GM12878 (cell line): ENCODE results near the gene EPB41L2. TPM values are rescaled to one million over a fixed set of nuclear protein-coding genes. Genes with fewer than 3 reads are reported as not detected.
"Not testable (repeated sequence)": the region's sequence is repeated elsewhere in the genome, so short reads cannot be mapped to it uniquely, and the experiment has no call there.

Source experiments
- ATAC-seq: fragments of 200-7000 bp; cut with Tn5 transposase; 3 replicates; pipeline ENCODE4 v1.9.1; 2020; ENCODE audit warnings: mild to moderate bottlenecking, moderate library complexity
- BruUV-seq: library from RNA; stranded (reverse); fragments of 400-500 nt; replicated peaks from 2 replicates; lab custom pipeline; 2021; lab: Mats Ljungman, UMichigan
- CTCF ChIA-PET: fragments of 300-600 bp; sonication (Branson Sonifier 250); formaldehyde crosslinking; extraction: SDS; loops from one replicate; lab custom pipeline; 2021; ENCODE audit warnings: inconsistent platforms; lab: Yijun Ruan, JAX
- POLR2A ChIA-PET: fragments of 350-600 bp; formaldehyde crosslinking; extraction: SDS; loops from one replicate; lab custom pipeline; 2021; ENCODE audit warnings: inconsistent platforms; lab: Charles Lee
- RAD21 ChIA-PET: fragments of 300-600 bp; sonication (Branson Sonifier 250); formaldehyde crosslinking; loops from one replicate; lab custom pipeline; 2023; ENCODE audit warnings: antibody characterized with exemption; ENCODE audit not compliant: unreplicated experiment; lab: Charles Lee
- SMC1A ChIA-PET: fragments of 300-600 bp; sonication (Branson Sonifier 250); formaldehyde crosslinking; loops from one replicate; lab custom pipeline; 2023; ENCODE audit not compliant: unreplicated experiment, uncharacterized antibody; lab: Charles Lee
- DNase-seq: peaks from one replicate; pipeline ENCODE4 v3.0.0-alpha.2; 2011; ENCODE audit warnings: low read depth, low spot score
- FAIRE-seq: peaks from 3 replicates; lab custom pipeline; 2011; peaks lifted over from hg19 to GRCh38; lab: Jason Lieb, UNC
- H2AFZ ChIP-seq: 2 replicates; pipeline ENCODE4 v1.6.0; 2011; ENCODE audit warnings: low read depth, low read length, control low read depth; ENCODE audit not compliant: control insufficient read depth
- H3K27ac ChIP-seq: 2 replicates; pipeline ENCODE4 v1.5.1; 2011; ENCODE audit warnings: control low read depth; ENCODE audit not compliant: control insufficient read depth, insufficient read depth
- H3K27me3 ChIP-seq, 2 experiments: replicated peaks in 1 of 2; 2 replicates each; pipeline versions ENCODE4 v1.6.0 to v1.6.1; 2011; ENCODE audit warnings: low read length in 1 of 2; ENCODE audit not compliant: control insufficient read depth in 2 of 2, insufficient read depth in 2 of 2
- H3K36me3 ChIP-seq, 2 experiments: 2 replicates each; pipeline ENCODE4 v1.5.1; 2011; ENCODE audit warnings: low read length in 1 of 2; ENCODE audit not compliant: control insufficient read depth in 2 of 2, insufficient read depth in 2 of 2
- H3K4me1 ChIP-seq: 2 replicates; pipeline ENCODE4 v1.6.1; 2011; ENCODE audit warnings: mild to moderate bottlenecking, low read length, moderate library complexity, mixed read lengths; ENCODE audit not compliant: control insufficient read depth, insufficient read depth
- H3K4me2 ChIP-seq: 2 replicates; pipeline ENCODE4 v1.6.0; 2011; ENCODE audit warnings: control low read depth; ENCODE audit not compliant: control insufficient read depth, insufficient read depth
- H3K4me3 ChIP-seq: fragments of 200-600 bp; sonication (generic); 2 replicates; pipeline ENCODE4 v1.5.1; 2016
- H3K79me2 ChIP-seq: 2 replicates; pipeline ENCODE4 v1.6.0; 2011; ENCODE audit warnings: low read length; ENCODE audit not compliant: control insufficient read depth, insufficient read depth
- H3K9ac ChIP-seq: 2 replicates; pipeline ENCODE4 v1.8.0; 2011; ENCODE audit warnings: low read length, control low read depth, mixed read lengths; ENCODE audit not compliant: control insufficient read depth, insufficient read depth
- H3K9me3 ChIP-seq: replicated peaks from 3 replicates; pipeline ENCODE4 v1.5.1; 2011; ENCODE audit warnings: mild to moderate bottlenecking, low read length; ENCODE audit not compliant: control insufficient read depth, insufficient read depth
- H4K20me1 ChIP-seq: 2 replicates; pipeline ENCODE4 v1.6.0; 2011; ENCODE audit not compliant: control insufficient read depth, insufficient read depth
- HDAC6 ChIP-seq: fragments of 200-600 bp; sonication (generic); IDR thresholded peaks from one replicate; pipeline ENCODE4 v1.8.0; 2017; ENCODE audit warnings: antibody characterized with exemption; ENCODE audit not compliant: unreplicated experiment
- WGBS: methylation state at CpG from one replicate; pipeline ENCODE4 v1.1.6; 2016; ENCODE audit warnings: low lambda C conversion rate; ENCODE audit not compliant: insufficient replicate concordance, insufficient coverage; ENCODE audit errors: missing lambda C conversion rate; 5-methylcytosine and 5-hydroxymethylcytosine counted together
- in situ Hi-C: fragments of 300-500 bp; cut with MboI; formaldehyde crosslinking; loops from 9 replicates; pipeline ENCODE4 v1.14.3; 2018; ENCODE audit warnings: mixed read lengths
- intact Hi-C: fragments of 100-400 bp; cut with micrococcal nuclease; formaldehyde crosslinking; loops from one replicate; pipeline ENCODE4 v1.14.2; 2022; ENCODE audit not compliant: unreplicated experiment
- polyA plus RNA-seq, 11 experiments: library from polyadenylated mRNA; depleted of rRNA in 4 of 11; unstranded in 6 of 11; stranded (reverse) in 5 of 11; fragments of >200 nt; fragmentation: Nextera tagmentation in 4 of 11; fragmentation: Illumina TruSeq in 1 of 11; extraction: Ambion mirVana in 4 of 11; extraction: Trizol in 1 of 11; gene quantifications; 1 replicate in 1 of 11; 2 replicates in 10 of 11; pipeline versions ENCODE4 v1.2.1 to v1.2.3, GENCODE V29; 2011 to 2016; ENCODE audit warnings: inconsistent platforms in 2 of 11, missing spikeins in 2 of 11, low read depth in 1 of 11
- total RNA-seq, 4 experiments: library from RNA; depleted of rRNA in 3 of 4; stranded (reverse); fragments of >200 nt in 3 of 4; fragmentation: Illumina TruSeq in 1 of 4; extraction: Trizol in 1 of 4; gene quantifications; 2 replicates each; pipeline versions ENCODE4 v1.2.1 to v1.2.3, GENCODE V29; 2013 to 2021

The EPB41L2 gene
- total and polyA plus RNA-seq, 10 of the 15 experiments (the other 5 are each of a cell fraction or from before 2014, with no cell fraction given): 7.4 to 41.6 (median 19.0) TPM

- TF ChIP-seq HDAC6: no peak
Observed at GRCh38 chr6:131009790-131010189, 53.3 kb downstream of the EPB41L2 start (continued).

DNA sequence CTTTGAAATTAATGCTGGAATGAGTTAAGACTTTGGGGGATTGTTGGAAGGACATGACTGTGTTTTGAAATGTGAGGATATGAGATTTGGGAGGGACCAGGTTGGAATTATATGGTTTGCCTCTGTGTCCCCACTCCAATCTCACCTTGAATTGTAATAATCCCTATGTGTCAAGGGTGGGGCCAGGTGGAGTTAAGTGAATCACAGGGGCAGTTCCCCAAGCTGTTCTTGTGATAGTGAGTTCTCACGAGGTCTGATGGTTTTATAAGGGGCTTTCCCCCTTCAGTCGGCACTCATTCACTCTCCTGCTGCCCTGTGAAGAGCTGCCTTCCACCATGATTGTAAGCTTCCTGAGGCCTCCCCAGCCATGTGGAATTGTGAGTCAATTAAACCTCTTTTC, 54.1 kb downstream of the EPB41L2 start:
- FAIRE-seq, H4K20me1 ChIP-seq, H3K36me3 ChIP-seq, in situ Hi-C loops, H3K27me3 ChIP-seq, ATAC-seq, H3K4me1 ChIP-seq, H3K4me2 ChIP-seq, H3K79me2 ChIP-seq, H2AFZ ChIP-seq, H3K27ac ChIP-seq, intact Hi-C loops, RAD21 ChIA-PET, SMC1A ChIA-PET, BruUV-seq, H3K9me3 ChIP-seq, H3K4me3 ChIP-seq, CTCF ChIA-PET, DNase-seq, H3K9ac ChIP-seq: not testable (repeated sequence)
- POLR2A ChIA-PET: interaction anchor here (0.6 kb wide), 1 partner anchor 75 kb away, joined by 4 read pairs; no protein-coding TSS in a partner anchor
- 61% methylated on average over 2 of the region's 2 CpGs for WGBS

DNA sequence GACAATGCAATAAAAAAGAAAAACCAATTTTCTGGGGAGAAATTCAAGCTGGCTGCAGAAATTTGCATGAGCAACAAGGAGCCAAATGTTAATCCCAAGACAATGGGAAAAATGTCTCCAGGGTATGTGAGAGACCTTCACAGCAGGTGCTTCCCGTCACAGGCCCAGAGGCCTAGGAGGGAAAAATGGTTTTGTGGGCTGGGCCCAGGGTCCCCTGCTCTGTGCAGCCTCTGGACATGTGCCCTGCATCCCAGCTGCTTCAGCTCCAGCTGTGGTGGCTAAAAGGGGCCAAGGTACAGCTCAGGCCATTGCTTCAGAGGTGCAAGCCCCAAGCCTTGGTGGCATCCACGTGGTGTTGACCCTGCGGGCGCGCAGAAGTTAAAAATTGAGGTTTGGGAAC, 55.1 kb downstream of the EPB41L2 start:
- H3K79me2 ChIP-seq, SMC1A ChIA-PET, H3K36me3 ChIP-seq, H4K20me1 ChIP-seq, H3K9ac ChIP-seq, H3K4me1 ChIP-seq, DNase-seq, RAD21 ChIA-PET, H3K4me2 ChIP-seq, in situ Hi-C loops, H2AFZ ChIP-seq, ATAC-seq, H3K4me3 ChIP-seq, POLR2A ChIA-PET, H3K9me3 ChIP-seq, BruUV-seq, CTCF ChIA-PET, H3K27ac ChIP-seq, intact Hi-C loops, FAIRE-seq, H3K27me3 ChIP-seq: not testable (repeated sequence)
- WGBS: 66% methylated on average over 5 of the region's 5 CpGs
